Stimulated activated CD4-positive, alpha-beta T cell treated with anti-CD3 and anti-CD28 coated beads, Interleukin-2, amount 100 ng/mL, for 48 hours (primary cell): ENCODE results near the gene OR51I1.

Experiments used
- DNase-seq, 2 donors: peaks; one replicate each; pipeline ENCODE4 v3.0.0-alpha.2; 2020

Gene OR51I1, protein sequence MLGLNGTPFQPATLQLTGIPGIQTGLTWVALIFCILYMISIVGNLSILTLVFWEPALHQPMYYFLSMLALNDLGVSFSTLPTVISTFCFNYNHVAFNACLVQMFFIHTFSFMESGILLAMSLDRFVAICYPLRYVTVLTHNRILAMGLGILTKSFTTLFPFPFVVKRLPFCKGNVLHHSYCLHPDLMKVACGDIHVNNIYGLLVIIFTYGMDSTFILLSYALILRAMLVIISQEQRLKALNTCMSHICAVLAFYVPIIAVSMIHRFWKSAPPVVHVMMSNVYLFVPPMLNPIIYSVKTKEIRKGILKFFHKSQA

GRCh38 chr11:5441414-5441813 lies at the start of gene OR51I1:
Gene OR51I1, minus strand, starts transcription at chr11:5441514. Its CDS starts 0 bp downstream, at chr11:5441514.
- DNase-seq, result no peak

DNA sequence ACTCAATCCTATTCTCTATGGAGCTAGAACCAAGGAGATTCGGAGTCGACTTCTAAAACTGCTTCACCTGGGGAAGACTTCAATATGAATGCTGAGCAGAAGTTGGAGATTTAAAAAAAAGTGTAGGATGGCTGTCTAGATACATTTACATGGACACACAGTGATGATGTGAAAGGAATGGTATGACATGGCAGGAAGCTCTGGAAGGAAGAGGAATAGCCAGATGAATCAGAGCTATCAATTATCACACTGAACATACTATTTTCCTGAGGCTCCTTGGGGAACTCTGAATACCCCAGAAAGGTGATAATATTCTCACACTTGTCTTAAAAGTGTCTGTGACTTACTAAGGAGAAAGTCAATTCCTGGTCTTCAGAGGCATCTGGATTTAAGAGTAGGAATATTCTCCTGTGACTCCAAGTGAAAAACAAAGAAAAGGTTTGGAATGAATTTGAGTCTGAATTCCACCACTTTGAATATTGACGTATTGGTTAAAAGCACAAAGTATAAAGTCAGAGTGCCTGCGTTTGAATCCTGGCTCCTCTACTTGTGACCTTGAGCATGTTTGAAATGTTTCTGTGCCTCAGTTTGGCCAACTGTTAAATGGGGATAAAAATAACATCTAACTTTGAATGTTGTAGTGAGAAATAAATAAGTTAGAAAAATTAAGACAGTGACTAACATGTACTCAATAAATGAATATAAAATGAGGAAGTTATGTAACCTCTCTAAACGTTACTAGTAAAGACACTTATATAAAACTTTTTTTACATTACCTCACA lies 48.5 kb upstream of the OR51I1 start:
- no peak for DNase-seq

DNA sequence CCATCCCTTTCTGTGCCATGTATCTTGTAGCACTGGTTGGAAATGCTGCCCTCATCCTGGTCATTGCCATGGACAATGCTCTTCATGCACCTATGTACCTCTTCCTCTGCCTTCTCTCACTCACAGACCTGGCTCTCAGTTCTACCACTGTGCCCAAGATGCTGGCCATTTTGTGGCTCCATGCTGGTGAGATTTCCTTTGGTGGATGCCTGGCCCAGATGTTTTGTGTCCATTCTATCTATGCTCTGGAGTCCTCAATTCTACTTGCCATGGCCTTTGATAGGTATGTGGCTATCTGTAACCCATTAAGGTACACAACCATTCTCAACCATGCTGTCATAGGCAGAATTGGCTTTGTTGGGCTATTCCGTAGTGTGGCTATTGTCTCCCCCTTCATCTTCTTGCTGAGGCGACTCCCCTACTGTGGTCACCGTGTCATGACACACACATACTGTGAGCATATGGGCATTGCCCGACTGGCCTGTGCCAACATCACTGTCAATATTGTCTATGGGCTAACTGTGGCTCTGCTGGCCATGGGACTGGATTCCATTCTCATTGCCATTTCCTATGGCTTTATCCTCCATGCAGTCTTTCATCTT lies 47.6 kb upstream of the OR51I1 start:
- no peak for DNase-seq

- DNase-seq, result no peak
Observed at GRCh38 chr11:5488385-5488784, 47.1 kb upstream of the OR51I1 start, which contains the start of gene OR52D1. Gene OR52D1, plus strand, starts transcription at chr11:5488685. Its CDS starts 22 bp downstream, at chr11:5488707.

GRCh38 chr11:5486421-5486820 lies 45.1 kb upstream of the OR51I1 start:
- DNase-seq, result no peak

- no peak for DNase-seq
Observed at GRCh38 chr11:5486003-5486402, 44.7 kb upstream of the OR51I1 start.

- DNase-seq, result peak; percentile 21 to 24
Observed at GRCh38 chr11:5476186-5476819, 35.0 kb upstream of the OR51I1 start.

- DNase-seq, result no peak
Observed at GRCh38 chr11:5473921-5474320, 32.6 kb upstream of the OR51I1 start.

- no peak for DNase-seq
Observed at GRCh38 chr11:5467527-5467926, 26.2 kb upstream of the OR51I1 start.

- DNase-seq, result no peak
Observed at GRCh38 chr11:5460983-5461621, 19.8 kb upstream of the OR51I1 start.

GRCh38 chr11:5449432-5449831 lies 8.1 kb upstream of the OR51I1 start:
- no peak for DNase-seq

- no peak for DNase-seq
Observed at GRCh38 chr11:5449023-5449422, 7.7 kb upstream of the OR51I1 start, which contains the start of gene OR51I2. Gene OR51I2, plus strand, starts transcription at chr11:5449323. Its CDS starts 4,166 bp downstream, at chr11:5453489.

GRCh38 chr11:5443835-5444393 lies 2.6 kb upstream of the OR51I1 start:
- DNase-seq, result no peak

DNA sequence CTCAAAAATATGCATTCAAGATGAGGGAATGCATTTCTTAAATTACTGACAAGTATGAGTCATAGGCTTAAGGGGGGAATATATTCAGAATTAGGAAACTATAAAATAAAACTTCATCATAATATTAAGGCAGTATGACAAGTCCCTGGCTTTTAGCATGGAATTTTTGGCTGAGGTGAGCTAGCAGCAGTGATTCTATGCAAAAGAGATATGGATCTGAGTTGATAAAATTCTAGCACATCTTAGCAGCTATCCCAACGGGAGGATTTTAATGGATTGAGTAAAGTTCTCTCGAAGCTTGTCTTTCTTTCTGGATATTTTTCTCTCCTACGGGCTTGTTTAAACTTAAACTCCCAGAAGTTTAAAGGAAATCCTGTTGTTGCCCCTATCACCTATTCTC lies 18.2 kb downstream of the OR51I1 start:
- DNase-seq, result no peak

DNA sequence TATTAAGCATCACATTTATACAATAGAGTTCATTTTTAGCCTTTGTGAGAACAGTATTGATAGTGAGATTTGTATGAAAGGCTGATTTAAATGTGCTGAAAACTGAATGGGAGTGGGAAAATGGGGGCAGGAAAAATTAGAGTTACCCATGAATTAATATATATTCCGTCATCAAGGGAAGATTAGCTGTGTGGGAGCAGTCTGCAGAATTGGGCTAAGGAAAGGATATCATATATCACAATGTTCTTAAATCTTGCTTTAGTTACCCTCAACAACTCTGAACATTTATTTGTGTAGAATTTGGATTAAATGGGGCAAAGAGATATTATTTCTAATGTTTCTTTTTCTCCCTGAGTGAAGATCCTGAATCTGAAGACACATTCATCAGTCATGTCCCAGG lies 19.5 kb downstream of the OR51I1 start, which contains the start of gene OR51Q1:
Gene OR51Q1 (plus strand): TSS at position 301 of the 400 bp plus-strand sequence. CDS start 90 bp downstream, at position 391.
- no peak for DNase-seq

GRCh38 chr11:5420993-5421392 lies 20.3 kb downstream of the OR51I1 start:
- no peak for DNase-seq

GRCh38 chr11:5405173-5405572 lies 36.1 kb downstream of the OR51I1 start:
- no peak for DNase-seq

DNA sequence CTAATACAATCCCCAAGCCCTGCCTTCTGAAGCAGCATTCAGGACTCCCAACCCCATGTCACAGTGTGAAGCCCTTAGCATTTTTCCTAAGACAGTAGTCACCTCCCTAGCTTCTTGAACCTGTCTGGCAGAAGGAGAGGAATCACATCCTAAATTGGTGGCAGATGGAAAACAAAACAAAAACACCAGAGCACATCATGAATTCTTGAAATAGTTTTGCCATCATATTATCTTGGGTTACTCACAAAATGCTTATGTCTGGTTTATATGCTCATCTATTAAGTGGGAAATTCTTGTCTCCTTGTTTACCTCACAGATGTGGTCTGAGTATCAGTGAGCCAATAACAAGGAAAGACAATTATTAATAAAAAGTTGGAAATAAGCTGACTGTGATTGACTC lies 42.4 kb downstream of the OR51I1 start:
- DNase-seq, result no peak

DNA sequence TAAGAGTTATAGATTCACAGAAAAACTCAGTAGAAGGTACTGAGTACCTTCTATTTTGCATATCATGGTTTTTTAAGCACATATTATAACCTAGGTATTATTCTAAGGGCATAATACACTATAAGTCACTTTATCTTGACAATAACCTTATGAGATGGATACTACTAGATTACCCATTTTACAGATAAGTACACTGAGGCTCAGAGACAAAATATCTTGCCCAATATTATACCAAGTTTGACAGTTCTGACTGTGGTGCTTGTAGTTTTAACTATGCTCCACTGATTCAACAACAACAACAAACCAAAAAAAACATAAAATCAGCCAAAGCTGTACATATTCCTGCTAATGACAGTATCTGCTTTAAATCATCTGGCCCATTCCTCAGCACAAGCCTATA lies 47.2 kb downstream of the OR51I1 start:
- DNase-seq, result no peak
